HG03280 (cell line): ENCODE measurements around the gene FOXA2.
"Not testable (repeated sequence)": the region's sequence is repeated elsewhere in the genome, so short reads cannot be mapped to it uniquely, and the experiment has no call there.

Source experiments
- ATAC-seq: cut with Tn5 transposase; IDR thresholded peaks from one replicate; pipeline ENCODE4 v1.9.1; 2021; ENCODE audit warnings: mild to moderate bottlenecking, moderate library complexity; ENCODE audit not compliant: unreplicated experiment

The FOXA2 gene

GRCh38 chr20:22584522-22584921 is at the start of gene FOXA2:
FOXA2 (minus strand) TSS chr20:22584572; CDS start chr20:22584278, 294 bp downstream.
- no peak for ATAC-seq

GRCh38 chr20:22630701-22631100 is 46.3 kb upstream of the FOXA2 start:
- ATAC-seq: no peak

DNA sequence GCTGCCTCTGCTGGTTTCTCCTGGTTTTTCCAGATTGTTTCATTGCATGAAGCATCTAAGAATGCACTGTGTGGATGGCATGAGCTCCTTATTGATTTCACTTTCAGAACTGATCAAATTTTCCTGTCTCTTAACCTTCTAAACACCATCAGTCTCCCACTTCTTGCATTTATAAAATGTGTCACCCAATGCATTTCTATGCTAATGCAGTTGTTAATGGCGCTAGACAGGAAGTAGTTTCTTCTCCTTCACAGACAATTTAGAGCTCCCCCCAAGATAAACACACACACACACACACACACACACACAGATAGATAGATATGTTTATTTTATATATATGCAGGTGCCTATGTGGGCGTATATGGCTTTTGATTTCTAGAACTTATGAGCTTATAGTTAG is 45.6 kb upstream of the FOXA2 start:
- ATAC-seq: no peak

DNA sequence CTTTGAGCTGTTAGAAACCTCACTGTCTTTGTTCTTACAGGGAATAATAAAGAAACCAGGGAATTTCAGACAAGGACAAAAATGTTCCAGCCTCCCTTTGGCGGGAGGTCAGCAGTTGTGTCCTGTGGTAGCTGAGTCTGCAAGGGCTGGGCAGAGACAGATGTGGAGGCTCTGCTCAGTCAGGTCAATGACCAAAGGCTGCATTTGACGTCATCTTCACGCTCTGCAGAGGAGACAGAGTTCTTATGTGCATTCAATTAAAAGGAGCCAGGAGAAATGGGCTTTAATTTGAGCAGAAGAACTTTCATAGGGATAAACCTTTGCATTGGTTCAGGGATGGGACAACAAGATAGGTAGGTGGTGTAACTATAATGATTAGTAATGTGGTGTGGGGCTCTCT is 45.1 kb upstream of the FOXA2 start:
- no peak for ATAC-seq

DNA sequence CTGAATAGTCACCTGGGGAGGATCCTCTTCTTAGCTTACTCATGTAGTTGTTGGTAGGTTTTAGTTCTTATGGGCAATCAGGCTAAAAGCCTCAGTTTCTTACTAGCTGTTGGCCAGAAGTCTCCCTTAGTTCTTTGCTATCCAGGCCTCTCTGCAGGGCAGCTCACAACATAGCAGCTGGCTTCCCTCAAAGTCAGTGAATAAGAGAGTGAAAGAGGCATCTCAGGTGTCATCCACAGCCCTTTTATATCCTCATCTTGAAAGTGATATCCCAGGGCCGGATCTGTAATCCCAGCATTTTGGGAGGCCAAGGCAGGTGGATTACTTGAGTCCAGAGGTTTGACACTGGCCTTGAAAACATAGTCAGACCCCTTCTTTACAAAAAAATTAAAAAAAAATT is 42.1 kb upstream of the FOXA2 start:
- no peak for ATAC-seq

DNA sequence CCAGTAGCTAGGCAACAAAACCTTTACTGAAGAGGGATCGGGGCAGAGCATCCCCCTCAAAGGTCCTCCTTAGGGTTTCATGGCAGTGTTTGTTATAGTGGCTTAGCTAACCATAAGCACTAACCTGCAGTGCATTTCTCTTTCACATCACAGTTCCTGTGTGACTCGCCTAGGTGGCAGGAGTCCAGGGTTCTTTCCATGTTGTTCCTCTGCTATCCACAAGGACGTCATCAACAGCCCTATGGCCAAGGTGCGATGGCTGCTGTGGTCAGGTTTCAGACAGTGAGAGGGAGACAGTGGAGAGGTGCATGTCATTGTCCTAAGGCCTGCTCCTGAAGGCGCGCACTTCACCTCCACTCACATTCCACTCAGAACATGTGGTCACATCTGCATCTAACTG is 38.8 kb upstream of the FOXA2 start:
- ATAC-seq: no peak

- ATAC-seq: no peak
These were observed 36.0 kb upstream of the FOXA2 start for GRCh38 chr20:22620342-22620741.

- ATAC-seq: no peak
These were observed 35.4 kb upstream of the FOXA2 start for GRCh38 chr20:22619806-22620205.

DNA sequence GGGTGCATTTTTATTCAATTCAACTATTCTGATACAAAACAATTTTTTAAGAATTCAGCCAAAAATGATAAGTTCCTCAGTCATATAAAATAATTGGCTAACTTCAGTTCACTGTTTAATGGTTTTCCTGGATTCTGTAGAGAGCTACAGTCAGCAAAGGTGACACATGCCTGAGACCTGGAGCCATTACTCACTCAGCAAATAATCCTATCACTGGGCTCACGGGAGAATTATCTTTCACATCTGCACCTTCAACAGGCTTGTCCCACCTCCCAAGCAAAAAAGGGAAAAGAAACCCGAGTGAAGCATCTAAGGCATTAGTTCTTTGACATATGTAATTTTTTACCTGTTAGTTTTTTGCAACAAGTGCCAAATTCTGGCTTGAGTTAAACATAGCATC is 34.9 kb upstream of the FOXA2 start:
- no peak for ATAC-seq

- ATAC-seq: no peak
These were observed 32.8 kb upstream of the FOXA2 start for GRCh38 chr20:22617160-22617559.

GRCh38 chr20:22616551-22616950 is 32.2 kb upstream of the FOXA2 start:
- no peak for ATAC-seq

GRCh38 chr20:22615425-22615824 is 31.1 kb upstream of the FOXA2 start:
- no peak for ATAC-seq

- ATAC-seq: no peak
These were observed 27.3 kb upstream of the FOXA2 start for GRCh38 chr20:22611636-22612035.

DNA sequence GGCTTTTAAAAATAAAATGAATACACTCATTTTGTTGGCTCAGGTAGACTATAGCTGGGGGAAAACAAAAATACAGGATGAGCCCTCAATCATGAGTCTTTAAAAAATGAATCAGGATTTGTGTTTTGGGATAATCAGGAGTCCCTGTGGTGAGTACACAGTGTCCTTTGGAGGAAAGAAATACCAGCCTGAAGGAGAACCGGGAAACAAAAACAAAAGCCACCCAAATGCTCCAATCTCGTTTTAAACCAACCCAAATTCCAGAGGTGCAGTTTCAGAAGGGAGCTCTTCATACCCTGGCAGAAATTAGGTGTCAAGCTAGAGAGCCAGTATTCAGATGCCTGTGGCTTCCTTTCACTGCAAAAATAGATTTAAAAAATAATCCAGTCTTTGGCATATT is 23.3 kb upstream of the FOXA2 start:
- no peak for ATAC-seq

DNA sequence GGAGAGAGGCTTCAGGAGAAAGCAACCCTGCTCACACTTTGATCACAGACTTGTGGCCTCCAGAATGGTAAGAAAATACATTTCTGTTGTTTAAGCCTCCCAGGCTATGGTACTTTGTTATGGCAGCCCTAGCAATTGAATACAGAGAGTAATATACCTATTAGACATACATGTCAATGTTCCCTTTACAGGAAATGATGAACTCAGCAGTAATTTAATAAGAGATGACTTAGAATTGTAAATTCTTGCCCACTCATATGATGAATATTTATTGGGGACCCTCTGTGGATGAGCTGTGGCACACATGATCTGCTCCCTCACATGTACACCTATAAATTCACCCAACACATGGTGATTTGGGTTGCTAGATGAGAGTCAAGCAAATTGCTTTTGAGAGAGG is 20.4 kb upstream of the FOXA2 start:
- ATAC-seq: no peak

GRCh38 chr20:22601361-22602141 is 17.2 kb upstream of the FOXA2 start:
- no peak for ATAC-seq

GRCh38 chr20:22599258-22599657 is 14.9 kb upstream of the FOXA2 start:
- ATAC-seq: not testable (repeated sequence)

DNA sequence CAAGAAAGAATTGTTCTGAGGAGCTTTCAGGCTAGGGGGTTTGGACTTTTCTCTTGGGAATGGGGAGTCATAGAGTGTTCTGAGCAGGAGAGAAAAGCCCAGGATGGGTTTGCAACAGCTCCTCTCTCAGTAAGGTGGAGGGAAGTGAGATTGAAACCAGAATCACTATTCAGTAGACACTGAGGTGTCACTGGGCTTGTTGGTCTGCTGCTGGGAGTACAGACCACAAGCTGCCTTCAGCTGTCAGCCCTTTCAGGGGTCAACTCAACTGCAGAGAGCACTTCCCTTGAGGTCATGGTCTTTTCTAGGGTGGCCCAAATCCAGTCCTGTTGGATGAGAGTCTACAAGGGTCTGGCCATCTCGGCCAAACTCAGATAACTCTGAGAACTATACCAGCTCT is 12.9 kb upstream of the FOXA2 start:
- no peak for ATAC-seq

- ATAC-seq: no peak
These were observed 6.3 kb upstream of the FOXA2 start for GRCh38 chr20:22590662-22591061.

DNA sequence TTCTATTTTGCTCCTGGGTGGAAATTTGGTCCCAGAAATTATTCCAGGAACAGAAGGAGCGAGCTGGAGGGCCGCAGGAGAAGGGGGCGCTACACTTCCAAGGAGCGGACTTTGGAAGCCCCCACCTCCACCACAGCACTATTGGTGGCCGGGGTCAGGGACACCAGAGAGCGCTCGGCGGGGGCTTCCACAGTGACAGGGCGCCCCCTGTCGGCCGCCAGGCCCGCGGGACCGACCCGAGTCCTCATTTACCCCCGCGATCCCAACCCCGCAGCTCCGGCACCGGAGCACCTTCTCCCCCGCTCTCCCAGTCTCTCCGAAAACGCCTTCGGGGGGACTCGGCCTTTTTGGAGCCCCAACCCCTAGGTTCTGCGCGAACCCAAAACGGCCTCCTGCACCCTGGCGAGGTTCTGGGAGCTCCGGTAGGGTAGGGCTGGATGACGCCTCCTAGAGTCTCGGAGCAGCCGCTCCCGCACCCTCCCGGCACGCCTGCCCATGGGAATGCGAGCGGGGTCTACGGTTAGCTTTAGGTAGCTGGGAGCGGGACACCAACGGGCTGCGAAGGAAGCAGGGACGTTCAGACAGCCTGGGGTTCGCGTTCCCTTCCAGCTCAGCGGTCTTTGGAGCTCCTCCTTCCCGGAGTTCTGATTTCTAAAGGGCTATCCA is 2.4 kb upstream of the FOXA2 start:
- ATAC-seq: no peak

GRCh38 chr20:22585786-22586493 is 1.6 kb upstream of the FOXA2 start:
- no peak for ATAC-seq
